ENCODE data around the gene SLC25A22. TPM values are rescaled to one million over a fixed set of nuclear protein-coding genes. Genes with fewer than 3 reads are reported as not detected.
A peak's percentile ranks its signal among the peaks of the same experiment; 100 is the strongest.

Gene SLC25A22
- total and polyA plus RNA-seq, 7 donors: 3.8 to 26.4 (median 7.2) TPM

DNA sequence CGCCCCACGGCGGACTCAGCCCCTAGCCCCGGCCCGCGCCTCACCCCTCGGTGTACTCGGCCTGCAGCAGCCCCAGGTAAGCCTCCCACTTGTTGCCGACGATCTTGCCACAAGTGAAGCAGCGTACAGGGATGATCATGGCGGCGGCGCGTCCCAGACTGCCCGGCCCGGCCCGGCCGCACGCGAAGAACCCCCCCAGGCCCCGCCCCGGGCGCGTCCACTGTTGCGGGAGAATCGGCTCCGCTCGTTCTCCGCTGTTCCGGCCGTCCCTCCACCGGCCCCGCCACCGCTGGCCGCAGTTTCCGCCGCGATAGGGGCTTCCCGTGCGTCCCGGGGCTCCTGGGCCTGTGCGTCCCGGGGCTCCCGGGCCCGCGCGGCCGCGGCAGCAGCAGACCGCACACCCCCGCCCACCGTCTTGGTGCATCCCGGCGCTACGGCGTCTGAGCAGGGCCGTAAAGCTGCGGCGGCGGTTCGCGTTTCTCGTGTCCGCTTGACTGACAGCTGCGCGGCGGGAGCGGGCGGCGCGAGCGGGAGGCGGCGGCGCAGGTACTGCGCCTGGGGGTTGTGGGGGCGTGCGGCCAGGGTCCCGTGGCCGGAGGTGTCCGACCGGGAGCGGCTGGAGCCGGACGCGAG is 44.4 kb upstream of the SLC25A22 start, which contains the start of the genes POLR2L and TSPAN4:
Gene POLR2L, minus strand, starts transcription at position 160 of the 633 bp plus-strand sequence. Its CDS starts 21 bp downstream, at position 139.
Gene TSPAN4, plus strand, starts transcription at position 483 of the 633 bp plus-strand sequence. CDS start 7,453 bp downstream, outside the sequence.
- Histone ChIP-seq H3K27ac (peak within 1 kb of the TSS; percentile 90 to 96 (median 93)), H3K27me3 (no peaks in the 10 kb centered on the region), H3K9me3 (no peaks in the 10 kb centered on the region), H3K4me3 (peak within 1 kb of the TSS; percentile 80 to 100 (median 86)), H3K4me1 (peaks cover 0 to 76% (median 58%) of the 10 kb centered on the region in 4 donors), H3K36me3 (peaks cover 18 to 35% (median 24%) of the 10 kb centered on the region in 4 donors)
- peak; percentile 96 for DNase-seq
- 0 to 1% methylated on average over 87 of the region's 87 CpGs for WGBS, 2 donors
- TF ChIP-seq POLR2AphosphoS5 (IDR thresholded peaks at IDR 0.05) (peak; percentile 77 to 98 (median 88)), EP300 (IDR thresholded peaks at IDR 0.05) (no peak), POLR2A (IDR thresholded peaks at IDR 0.05) (peak; percentile 68 to 70)
- TF ChIP-seq, protein P1, sequence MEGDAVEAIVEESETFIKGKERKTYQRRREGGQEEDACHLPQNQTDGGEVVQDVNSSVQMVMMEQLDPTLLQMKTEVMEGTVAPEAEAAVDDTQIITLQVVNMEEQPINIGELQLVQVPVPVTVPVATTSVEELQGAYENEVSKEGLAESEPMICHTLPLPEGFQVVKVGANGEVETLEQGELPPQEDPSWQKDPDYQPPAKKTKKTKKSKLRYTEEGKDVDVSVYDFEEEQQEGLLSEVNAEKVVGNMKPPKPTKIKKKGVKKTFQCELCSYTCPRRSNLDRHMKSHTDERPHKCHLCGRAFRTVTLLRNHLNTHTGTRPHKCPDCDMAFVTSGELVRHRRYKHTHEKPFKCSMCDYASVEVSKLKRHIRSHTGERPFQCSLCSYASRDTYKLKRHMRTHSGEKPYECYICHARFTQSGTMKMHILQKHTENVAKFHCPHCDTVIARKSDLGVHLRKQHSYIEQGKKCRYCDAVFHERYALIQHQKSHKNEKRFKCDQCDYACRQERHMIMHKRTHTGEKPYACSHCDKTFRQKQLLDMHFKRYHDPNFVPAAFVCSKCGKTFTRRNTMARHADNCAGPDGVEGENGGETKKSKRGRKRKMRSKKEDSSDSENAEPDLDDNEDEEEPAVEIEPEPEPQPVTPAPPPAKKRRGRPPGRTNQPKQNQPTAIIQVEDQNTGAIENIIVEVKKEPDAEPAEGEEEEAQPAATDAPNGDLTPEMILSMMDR (IDR thresholded peaks at IDR 0.05): no peak
- intact Hi-C loops (cut with DNase I): loop anchor here (2.0 kb wide), 1 partner anchor 46 kb away; no protein-coding TSS in a partner anchor

DNA sequence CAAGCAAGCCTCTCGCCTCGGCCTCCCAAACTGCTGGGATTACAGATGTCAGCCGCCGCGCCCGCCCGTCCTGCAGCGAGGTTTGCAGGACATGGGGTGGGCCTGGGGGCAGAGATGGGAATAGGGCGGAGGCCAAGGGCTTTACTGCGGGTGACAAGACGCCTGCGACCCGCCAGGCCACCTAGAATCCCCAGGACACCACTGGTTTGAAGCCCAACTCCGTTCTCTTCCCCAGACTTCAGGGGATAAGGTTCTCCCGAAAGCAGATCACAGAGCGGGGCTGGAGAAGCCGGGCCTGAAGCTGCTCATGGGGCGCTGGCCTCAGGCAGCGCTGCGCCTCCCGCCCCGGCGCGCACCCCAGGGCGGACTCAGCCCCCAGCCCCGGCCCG is 43.9 kb upstream of the SLC25A22 start:
- TF ChIP-seq EP300 (IDR thresholded peaks at IDR 0.05) (no peak), POLR2A (IDR thresholded peaks at IDR 0.05) (no peak), POLR2AphosphoS5 (IDR thresholded peaks at IDR 0.05) (no peak)
- TF ChIP-seq, protein P1 (IDR thresholded peaks at IDR 0.05): no peak
- DNase-seq: no peak
- Histone ChIP-seq H3K27ac (peak overlapping the region; percentile 90 to 96 (median 93)), H3K4me3 (peak overlapping the region; percentile 80 to 100 (median 86)), H3K27me3 (no peaks in the 10 kb centered on the region), H3K4me1 (peaks cover 0 to 81% (median 58%) of the 10 kb centered on the region in 4 donors), H3K36me3 (peaks cover 18 to 40% (median 29%) of the 10 kb centered on the region in 4 donors), H3K9me3 (no peaks in the 10 kb centered on the region)
- 1% methylated on average over 27 of the region's 27 CpGs for WGBS, 2 donors
- intact Hi-C loops (cut with DNase I): loop anchor here (2.0 kb wide), 1 partner anchor 45 kb away; no protein-coding TSS in a partner anchor

DNA sequence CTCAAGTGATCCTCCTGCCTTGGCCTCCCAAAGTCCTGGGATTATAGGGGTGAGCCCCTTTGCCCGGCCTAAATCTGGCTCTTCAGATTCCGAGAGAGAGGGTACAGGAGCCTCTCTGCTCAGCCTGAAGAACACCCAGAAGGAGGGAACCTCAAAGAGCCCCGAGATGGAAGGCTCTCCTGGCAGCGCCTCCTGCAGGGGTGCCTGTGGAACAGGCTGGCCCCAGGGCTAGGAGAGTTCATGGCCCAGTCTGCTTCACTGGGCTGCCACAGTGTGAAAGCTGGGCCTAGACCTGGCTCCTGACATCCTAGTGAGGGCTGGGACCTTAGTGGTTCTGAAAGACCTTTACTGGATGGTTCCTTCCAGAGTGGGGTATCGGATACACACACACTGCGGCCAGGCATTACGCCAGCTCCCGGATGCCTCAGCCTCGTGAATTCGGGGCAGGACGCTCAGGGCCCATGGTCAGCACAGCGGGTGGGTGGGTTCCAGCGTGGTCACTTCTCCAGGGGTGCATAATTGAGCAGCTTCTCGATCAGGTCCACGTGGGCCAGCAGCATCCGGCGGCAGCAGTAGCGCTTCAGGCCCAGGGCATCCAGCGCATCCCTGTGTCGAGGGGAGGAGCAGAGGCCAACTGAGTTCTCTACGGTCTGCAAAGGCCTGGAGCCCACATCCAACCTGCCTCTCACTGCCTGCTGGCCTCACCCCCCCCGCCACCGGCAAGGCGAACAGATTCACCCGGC is 42.0 kb upstream of the SLC25A22 start:
- intact Hi-C loops (cut with DNase I): no loop called here
- peaks cover 0 to 81% (median 56%) of the 10 kb centered on the region in 4 donors for H3K4me1 ChIP-seq
- H3K27me3 ChIP-seq: no peaks in the 10 kb centered on the region
- TF ChIP-seq POLR2A (IDR thresholded peaks at IDR 0.05): no peak
- TF ChIP-seq, protein P1 (IDR thresholded peaks at IDR 0.05): no peak
- no peak for TF ChIP-seq EP300 (IDR thresholded peaks at IDR 0.05)
- TF ChIP-seq POLR2AphosphoS5 (IDR thresholded peaks at IDR 0.05): no peak
- no peaks in the 10 kb centered on the region for H3K9me3 ChIP-seq
- H3K27ac ChIP-seq: peak overlapping the region in 3 of 4 donors; percentile 26 to 92 (median 90)
- no peak for DNase-seq
- WGBS, 2 donors: 82 to 85% methylated on average over 25 of the region's 25 CpGs
- H3K4me3 ChIP-seq: no peak overlapping the region
- peaks cover 18 to 52% (median 39%) of the 10 kb centered on the region in 4 donors for H3K36me3 ChIP-seq

DNA sequence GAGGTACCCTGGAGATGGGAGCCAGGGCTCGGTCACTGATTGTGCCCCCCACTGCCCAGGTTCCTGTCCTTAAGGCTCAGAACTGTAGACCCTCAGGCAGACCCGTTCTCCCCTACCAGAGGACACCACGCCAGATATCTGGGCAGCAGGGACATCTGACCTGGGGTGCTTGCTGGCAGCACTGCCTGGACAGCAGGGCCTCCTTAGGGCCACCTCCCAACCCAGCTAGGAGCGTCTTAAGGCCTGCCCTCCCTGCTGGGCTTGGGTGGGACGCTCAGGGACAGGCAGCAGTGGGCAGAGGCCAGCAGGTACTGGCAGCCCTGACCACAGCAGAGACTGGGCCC is 41.2 kb upstream of the SLC25A22 start:
- peak overlapping the region in 2 of 4 donors; percentile 22 to 26 for H3K27ac ChIP-seq
- H3K4me3 ChIP-seq: no peak overlapping the region
- H3K4me1 ChIP-seq: peaks cover 0 to 81% (median 56%) of the 10 kb centered on the region in 4 donors
- H3K27me3 ChIP-seq: no peaks in the 10 kb centered on the region
- no peaks in the 10 kb centered on the region for H3K9me3 ChIP-seq
- DNase-seq: no peak
- TF ChIP-seq POLR2A (IDR thresholded peaks at IDR 0.05) (no peak), POLR2AphosphoS5 (IDR thresholded peaks at IDR 0.05) (no peak), EP300 (IDR thresholded peaks at IDR 0.05) (no peak)
- TF ChIP-seq, protein P1 (IDR thresholded peaks at IDR 0.05): no peak
- 90 to 92% methylated on average over 5 of the region's 5 CpGs for WGBS, 2 donors
- H3K36me3 ChIP-seq: peaks cover 18 to 52% (median 39%) of the 10 kb centered on the region in 4 donors
- intact Hi-C loops (cut with DNase I): no loop called here
